Measurements from ENCODE around the gene SCAPER. TPM values are rescaled to one million over a fixed set of nuclear protein-coding genes. Genes with fewer than 3 reads are reported as not detected.

SCAPER gene, protein sequence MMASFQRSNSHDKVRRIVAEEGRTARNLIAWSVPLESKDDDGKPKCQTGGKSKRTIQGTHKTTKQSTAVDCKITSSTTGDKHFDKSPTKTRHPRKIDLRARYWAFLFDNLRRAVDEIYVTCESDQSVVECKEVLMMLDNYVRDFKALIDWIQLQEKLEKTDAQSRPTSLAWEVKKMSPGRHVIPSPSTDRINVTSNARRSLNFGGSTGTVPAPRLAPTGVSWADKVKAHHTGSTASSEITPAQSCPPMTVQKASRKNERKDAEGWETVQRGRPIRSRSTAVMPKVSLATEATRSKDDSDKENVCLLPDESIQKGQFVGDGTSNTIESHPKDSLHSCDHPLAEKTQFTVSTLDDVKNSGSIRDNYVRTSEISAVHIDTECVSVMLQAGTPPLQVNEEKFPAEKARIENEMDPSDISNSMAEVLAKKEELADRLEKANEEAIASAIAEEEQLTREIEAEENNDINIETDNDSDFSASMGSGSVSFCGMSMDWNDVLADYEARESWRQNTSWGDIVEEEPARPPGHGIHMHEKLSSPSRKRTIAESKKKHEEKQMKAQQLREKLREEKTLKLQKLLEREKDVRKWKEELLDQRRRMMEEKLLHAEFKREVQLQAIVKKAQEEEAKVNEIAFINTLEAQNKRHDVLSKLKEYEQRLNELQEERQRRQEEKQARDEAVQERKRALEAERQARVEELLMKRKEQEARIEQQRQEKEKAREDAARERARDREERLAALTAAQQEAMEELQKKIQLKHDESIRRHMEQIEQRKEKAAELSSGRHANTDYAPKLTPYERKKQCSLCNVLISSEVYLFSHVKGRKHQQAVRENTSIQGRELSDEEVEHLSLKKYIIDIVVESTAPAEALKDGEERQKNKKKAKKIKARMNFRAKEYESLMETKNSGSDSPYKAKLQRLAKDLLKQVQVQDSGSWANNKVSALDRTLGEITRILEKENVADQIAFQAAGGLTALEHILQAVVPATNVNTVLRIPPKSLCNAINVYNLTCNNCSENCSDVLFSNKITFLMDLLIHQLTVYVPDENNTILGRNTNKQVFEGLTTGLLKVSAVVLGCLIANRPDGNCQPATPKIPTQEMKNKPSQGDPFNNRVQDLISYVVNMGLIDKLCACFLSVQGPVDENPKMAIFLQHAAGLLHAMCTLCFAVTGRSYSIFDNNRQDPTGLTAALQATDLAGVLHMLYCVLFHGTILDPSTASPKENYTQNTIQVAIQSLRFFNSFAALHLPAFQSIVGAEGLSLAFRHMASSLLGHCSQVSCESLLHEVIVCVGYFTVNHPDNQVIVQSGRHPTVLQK (N-terminal part only)
- total RNA-seq, result 98.8 TPM

DNA sequence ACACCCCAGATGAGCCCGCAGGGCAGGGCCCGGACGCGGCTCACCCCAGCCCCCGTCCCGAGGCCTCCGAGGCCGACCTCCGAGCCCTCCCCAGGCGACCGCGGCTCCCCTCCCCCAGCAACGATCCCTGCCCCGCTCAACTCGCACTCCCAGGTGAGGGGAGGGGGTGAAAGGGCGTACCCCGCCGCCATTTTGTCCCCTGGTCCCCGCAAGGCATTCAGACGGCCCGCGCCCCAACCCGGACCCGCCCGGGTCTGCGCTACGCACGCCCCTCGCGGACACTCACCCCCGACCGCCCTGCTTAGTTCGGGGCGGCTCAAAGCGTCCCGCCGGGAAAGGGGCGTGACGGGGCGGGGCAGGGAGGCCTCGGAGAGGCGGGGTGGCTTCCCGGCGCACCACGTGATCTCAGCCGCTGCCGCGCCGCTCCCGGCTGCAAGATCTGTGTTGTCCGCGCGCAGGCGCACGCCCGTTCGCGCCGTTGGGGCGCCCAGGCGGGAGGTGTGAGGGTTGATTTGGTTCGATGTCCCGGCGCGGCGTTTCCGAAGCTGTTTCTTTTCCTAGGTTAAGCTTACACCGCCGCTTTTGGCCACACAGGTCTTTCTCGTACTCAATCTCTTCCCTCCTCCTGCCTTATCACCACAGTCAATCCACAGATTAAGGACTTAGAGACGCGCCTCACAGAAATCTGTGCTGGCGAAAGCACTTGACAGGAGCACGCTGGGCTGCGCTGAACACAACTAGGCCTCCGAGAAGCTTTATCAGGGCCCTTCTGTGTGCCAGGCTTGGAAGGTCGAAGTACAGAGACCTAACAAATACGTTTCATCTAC lies at the start of gene SCAPER:
SCAPER (minus strand) TSS at position 328 of the 827 bp plus-strand sequence. CDS start 21,523 bp downstream, outside the sequence.

DNA sequence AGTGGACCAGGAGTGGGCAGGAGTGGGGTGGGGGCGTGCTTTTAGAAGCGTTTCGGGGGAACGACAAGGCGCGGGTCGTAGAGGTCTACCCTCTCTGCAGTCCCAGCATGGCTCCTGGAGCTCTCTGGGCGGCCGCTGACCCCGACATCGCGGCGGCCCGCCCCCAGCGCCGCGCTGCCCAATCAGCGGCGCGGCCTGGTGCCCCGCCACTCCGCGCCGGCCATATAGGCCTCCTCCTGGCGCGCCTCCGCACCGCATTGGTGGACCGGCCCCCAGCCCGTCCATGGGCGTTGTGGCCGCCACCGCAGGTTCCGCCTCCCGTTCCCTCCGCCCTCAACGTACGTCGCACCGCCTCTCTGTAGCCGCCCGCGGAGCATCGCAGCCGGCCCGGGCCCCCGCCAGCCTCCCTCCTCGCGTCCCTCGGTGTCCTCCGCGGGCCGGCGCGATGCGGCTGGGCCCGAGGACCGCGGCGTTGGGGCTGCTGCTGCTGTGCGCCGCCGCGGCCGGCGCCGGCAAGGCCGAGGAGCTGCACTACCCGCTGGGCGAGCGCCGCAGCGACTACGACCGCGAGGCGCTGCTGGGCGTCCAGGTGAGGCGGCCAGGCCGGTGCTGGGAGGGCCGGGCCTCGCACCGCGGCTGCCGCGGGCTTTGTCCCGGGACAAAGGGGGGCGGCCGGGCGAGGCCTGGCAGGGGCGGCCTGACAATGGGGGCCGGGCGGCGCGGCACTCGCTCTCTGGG lies 26.4 kb upstream of the SCAPER start, which contains the start of gene RCN2:
RCN2 (plus strand) TSS at position 353 of the 738 bp plus-strand sequence; CDS start at position 446, 93 bp downstream.

DNA sequence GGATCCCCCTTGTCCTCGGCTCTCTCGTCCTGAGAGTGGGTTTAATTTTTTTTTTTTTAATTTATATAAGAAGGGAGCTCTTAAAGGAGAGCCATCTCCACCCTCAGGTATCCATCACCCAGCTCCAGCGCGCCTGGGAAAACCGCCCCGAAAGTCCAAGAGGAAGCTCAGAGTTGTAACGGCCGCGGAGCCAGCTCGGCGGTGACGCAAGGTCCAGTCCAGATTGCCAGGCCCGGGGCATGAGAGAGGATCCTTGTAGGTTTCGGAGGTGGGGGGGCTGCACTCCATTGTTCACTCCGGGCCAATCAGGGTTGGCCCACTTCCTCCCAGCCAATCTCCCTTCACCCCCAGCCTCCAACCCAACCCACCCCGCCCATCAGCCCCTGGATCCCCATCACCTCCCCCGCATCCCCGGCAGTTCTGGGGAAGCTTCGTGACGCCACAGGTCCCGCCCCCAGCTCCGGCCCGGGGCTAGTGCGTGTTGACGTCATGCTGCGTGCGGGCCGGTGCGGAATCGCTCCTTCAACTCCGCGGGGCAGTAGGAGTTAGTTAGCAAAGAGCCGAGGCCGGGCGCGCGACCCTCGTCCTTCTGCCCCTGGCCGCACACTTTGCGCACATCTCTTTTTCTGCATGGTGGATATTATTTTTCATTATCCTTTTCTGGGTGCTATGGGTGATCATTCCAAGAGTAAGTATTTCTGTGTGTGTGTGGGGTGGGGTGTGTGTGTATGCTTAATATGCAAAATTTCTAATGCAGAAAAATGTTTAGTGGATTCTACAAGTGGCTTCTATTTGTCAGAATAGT lies 568.7 kb downstream of the SCAPER start, which contains the start of gene ISL2:
ISL2 (plus strand) TSS at position 520 of the 805 bp plus-strand sequence; CDS start at position 631, 111 bp downstream.

DNA sequence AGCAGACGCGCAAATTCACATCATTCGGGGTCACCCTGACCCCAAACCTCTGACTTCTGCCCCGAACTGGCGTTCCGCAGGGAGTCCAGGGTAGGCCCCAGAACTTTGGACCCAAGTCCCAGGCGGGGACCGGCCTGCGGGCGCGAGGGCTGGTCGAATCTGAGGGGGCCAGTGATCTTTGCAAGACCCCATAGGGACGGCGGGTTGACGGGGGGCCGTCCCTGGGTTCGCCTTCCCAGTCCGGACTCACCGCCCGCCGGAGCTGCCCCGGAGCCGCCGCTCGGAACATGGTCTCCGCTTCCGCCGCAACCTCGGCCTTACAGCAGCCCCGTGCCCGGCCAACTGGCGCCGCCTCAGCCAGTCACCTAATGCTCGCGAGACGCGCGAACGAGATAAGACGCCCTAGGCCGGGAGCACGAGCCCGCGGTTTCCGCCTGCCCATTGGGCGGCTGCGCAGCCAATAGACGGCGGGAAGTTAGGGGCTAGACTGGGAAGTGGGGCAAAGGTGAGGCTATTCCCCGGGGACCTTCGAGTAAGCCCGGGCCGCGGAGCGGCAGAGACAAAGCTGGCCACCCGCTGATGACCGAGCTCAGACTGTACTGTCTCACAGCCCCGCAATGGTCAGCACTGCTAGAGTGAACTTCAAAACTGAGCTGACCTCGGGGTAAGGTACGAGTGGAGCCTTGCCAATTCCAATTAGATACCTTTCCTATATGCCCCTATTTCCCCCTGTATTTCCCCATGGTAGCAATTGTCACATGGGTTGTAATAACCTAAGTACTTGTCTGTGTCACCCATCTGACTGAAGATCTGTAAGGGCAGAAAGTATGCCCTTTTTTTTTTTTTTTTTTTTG lies 593.8 kb downstream of the SCAPER start, which contains the start of gene ETFA:
ETFA (minus strand) TSS at position 370 of the 854 bp plus-strand sequence; CDS start at position 289, 81 bp downstream.

Other genes starting within 250 kb of the SCAPER start
- 117 TPM for gene RCN2, start 26.4 kb upstream of the SCAPER start, total RNA-seq
- gene PSTPIP1, start 89.8 kb upstream of the SCAPER start, total RNA-seq, result 3.4 TPM
- 543 TPM for gene TSPAN3, start 165.8 kb upstream of the SCAPER start, total RNA-seq